ENCODE results near the gene POLR1D.

- no peak for TF ChIP-seq CTCF (IDR thresholded peaks at IDR 0.05; ENCODE audit: insufficient read depth, low read length)
- TF ChIP-seq SPI1 (IDR thresholded peaks at IDR 0.05; ENCODE audit: borderline replicate concordance, low read depth), result no peak
- TF ChIP-seq REST (IDR thresholded peaks at IDR 0.05; ENCODE audit: insufficient replicate concordance, low read depth), result no peak
- TF ChIP-seq GABPA (IDR thresholded peaks at IDR 0.05; ENCODE audit: low read depth), result no peak
- TF ChIP-seq POLR2AphosphoS5 (IDR thresholded peaks at IDR 0.05; ENCODE audit: low read depth), result no peak
Observed at GRCh38 chr13:27672025-27672424, 50.3 kb downstream of the POLR1D start.
